Parathyroid adenoma (tissue), 2 donors: ENCODE data around the gene RCL1.
"Not testable (repeated sequence)": the region's sequence is repeated elsewhere in the genome, so short reads cannot be mapped to it uniquely, and the experiment has no call there.

ENCODE experiments used
- H2AFZ ChIP-seq: fragments of 300-600 bp; sonication (generic); one replicate; pipeline ENCODE4 v1.7.0; 2017; ENCODE audit warnings: antibody characterized with exemption, mild to moderate bottlenecking
- H3K27ac ChIP-seq: fragments of 300-600 bp; sonication (generic); one replicate; pipeline ENCODE4 v1.7.0; 2017
- H3K27me3 ChIP-seq: fragments of 300-600 bp; sonication (generic); one replicate; pipeline ENCODE4 v1.7.0; 2017; ENCODE audit warnings: low read length; ENCODE audit not compliant: control insufficient read depth, insufficient read depth
- H3K36me3 ChIP-seq: fragments of 300-600 bp; sonication (generic); one replicate; pipeline ENCODE4 v1.7.0; 2017; ENCODE audit warnings: low read length; ENCODE audit not compliant: control insufficient read depth, insufficient read depth
- H3K4me1 ChIP-seq: fragments of 300-600 bp; sonication (generic); one replicate; pipeline ENCODE4 v1.7.0; 2017; ENCODE audit warnings: control low read depth
- H3K4me2 ChIP-seq: fragments of 300-600 bp; sonication (generic); one replicate; pipeline ENCODE4 v1.7.0; 2017; ENCODE audit warnings: low read length
- H3K4me3 ChIP-seq: fragments of 300-600 bp; sonication (generic); one replicate; pipeline ENCODE4 v1.7.0; 2017; ENCODE audit warnings: low read depth, low read length
- H3K79me2 ChIP-seq: fragments of 300-600 bp; sonication (generic); one replicate; pipeline ENCODE4 v1.7.0; 2017; ENCODE audit warnings: control low read depth
- H3K9ac ChIP-seq: fragments of 300-600 bp; sonication (generic); one replicate; pipeline ENCODE4 v1.7.0; 2017; ENCODE audit warnings: mild to moderate bottlenecking
- H3K9me3 ChIP-seq: fragments of 300-600 bp; sonication (generic); one replicate; pipeline ENCODE4 v1.7.0; 2017; ENCODE audit warnings: low read length; ENCODE audit not compliant: control insufficient read depth
- TF ChIP-seq, protein P1 (sequence below): fragments of 300-600 bp; sonication (generic); IDR thresholded peaks from one replicate; pipeline ENCODE4 v1.7.0; 2017; ENCODE audit warnings: antibody characterized with exemption, mild to moderate bottlenecking
- donor health status: primary hyperparathyroidism.

Gene RCL1

GRCh38 chr9:4750023-4750673, 42.6 kb upstream of the RCL1 start:
- Histone ChIP-seq H3K9me3 (no peaks in the 10 kb centered on the region), H3K4me2 (no peak overlapping the region), H3K4me1 (no peaks in the 10 kb centered on the region), H3K9ac (no peak overlapping the region), H3K36me3 (no peaks in the 10 kb centered on the region), H3K4me3 (no peak overlapping the region), H3K27ac (no peak overlapping the region), H3K79me2 (no peaks in the 10 kb centered on the region), H2AFZ (no peak overlapping the region), H3K27me3 (no peaks in the 10 kb centered on the region)
- TF ChIP-seq, protein P1, sequence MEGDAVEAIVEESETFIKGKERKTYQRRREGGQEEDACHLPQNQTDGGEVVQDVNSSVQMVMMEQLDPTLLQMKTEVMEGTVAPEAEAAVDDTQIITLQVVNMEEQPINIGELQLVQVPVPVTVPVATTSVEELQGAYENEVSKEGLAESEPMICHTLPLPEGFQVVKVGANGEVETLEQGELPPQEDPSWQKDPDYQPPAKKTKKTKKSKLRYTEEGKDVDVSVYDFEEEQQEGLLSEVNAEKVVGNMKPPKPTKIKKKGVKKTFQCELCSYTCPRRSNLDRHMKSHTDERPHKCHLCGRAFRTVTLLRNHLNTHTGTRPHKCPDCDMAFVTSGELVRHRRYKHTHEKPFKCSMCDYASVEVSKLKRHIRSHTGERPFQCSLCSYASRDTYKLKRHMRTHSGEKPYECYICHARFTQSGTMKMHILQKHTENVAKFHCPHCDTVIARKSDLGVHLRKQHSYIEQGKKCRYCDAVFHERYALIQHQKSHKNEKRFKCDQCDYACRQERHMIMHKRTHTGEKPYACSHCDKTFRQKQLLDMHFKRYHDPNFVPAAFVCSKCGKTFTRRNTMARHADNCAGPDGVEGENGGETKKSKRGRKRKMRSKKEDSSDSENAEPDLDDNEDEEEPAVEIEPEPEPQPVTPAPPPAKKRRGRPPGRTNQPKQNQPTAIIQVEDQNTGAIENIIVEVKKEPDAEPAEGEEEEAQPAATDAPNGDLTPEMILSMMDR, result peak; percentile 37

DNA sequence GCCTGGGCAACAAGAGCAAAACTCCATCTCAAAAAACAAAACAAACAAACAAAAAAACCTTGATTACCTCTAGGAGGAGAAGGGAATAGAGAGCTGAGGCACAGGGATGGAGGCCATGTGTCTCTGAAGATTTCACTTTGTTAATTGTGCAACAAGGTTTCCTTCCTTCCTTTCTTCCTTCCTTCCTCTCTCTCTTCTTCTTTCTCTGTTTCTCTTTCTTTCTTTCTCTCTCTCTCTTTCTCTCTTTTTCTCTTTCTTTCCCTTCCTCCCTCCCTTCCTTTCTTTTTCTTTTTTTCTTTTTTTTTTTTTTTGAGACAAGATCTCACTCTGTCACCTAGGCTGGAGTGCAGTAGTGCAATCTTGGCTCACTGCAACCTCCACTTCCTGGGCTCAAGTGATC, 38.2 kb upstream of the RCL1 start:
- not testable (repeated sequence) for H3K4me1 ChIP-seq, H3K9me3 ChIP-seq, H3K27ac ChIP-seq, H3K79me2 ChIP-seq, H2AFZ ChIP-seq, H3K4me3 ChIP-seq, H3K27me3 ChIP-seq, H3K36me3 ChIP-seq, H3K4me2 ChIP-seq, H3K9ac ChIP-seq

- no peak overlapping the region for H3K4me2 ChIP-seq
- H3K9me3 ChIP-seq, result no peaks in the 10 kb centered on the region
- H3K4me3 ChIP-seq, result no peak overlapping the region
- no peaks in the 10 kb centered on the region for H3K79me2 ChIP-seq
- H2AFZ ChIP-seq, result no peak overlapping the region
- H3K36me3 ChIP-seq, result no peaks in the 10 kb centered on the region
- H3K27me3 ChIP-seq, result no peaks in the 10 kb centered on the region
- TF ChIP-seq, protein P1, result no peak
- no peak overlapping the region for H3K27ac ChIP-seq
- H3K4me1 ChIP-seq, result no peaks in the 10 kb centered on the region
- H3K9ac ChIP-seq, result no peak overlapping the region
These were observed 37.6 kb upstream of the RCL1 start for GRCh38 chr9:4755026-4755609.

- Histone ChIP-seq H3K4me2 (no peak overlapping the region), H3K36me3 (no peaks in the 10 kb centered on the region), H2AFZ (no peak overlapping the region), H3K9ac (no peak overlapping the region), H3K4me3 (no peak overlapping the region), H3K4me1 (no peaks in the 10 kb centered on the region), H3K27ac (no peak overlapping the region), H3K9me3 (no peaks in the 10 kb centered on the region), H3K27me3 (no peaks in the 10 kb centered on the region), H3K79me2 (no peaks in the 10 kb centered on the region)
- TF ChIP-seq, protein P1, result no peak
These were observed 36.3 kb upstream of the RCL1 start for GRCh38 chr9:4756420-4756819.

DNA sequence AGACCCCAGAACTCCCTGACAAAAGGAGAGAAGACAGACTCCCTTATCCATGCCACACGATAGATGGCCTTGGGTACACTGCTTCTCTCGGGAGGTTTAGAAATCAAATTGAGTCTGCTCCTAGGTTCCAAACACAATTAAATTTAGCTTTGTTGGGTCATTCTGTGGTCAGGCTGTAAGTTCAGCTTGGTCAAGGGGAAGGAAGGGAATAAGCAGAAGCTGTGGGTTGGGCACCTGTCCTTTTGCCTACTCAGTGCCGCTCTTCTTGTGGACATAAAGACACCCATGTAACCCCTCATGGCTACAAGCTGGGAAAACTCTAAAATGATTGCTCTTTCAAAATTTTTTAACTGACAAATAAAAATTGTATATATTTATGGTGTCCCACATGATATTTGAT, 32.6 kb upstream of the RCL1 start:
- H3K4me2 ChIP-seq, result no peak overlapping the region
- no peak overlapping the region for H3K27ac ChIP-seq
- no peaks in the 10 kb centered on the region for H3K27me3 ChIP-seq
- no peaks in the 10 kb centered on the region for H3K36me3 ChIP-seq
- no peak overlapping the region for H3K4me3 ChIP-seq
- no peaks in the 10 kb centered on the region for H3K4me1 ChIP-seq
- no peak overlapping the region for H3K9ac ChIP-seq
- no peaks in the 10 kb centered on the region for H3K79me2 ChIP-seq
- TF ChIP-seq, protein P1, result no peak
- no peak overlapping the region for H2AFZ ChIP-seq
- no peaks in the 10 kb centered on the region for H3K9me3 ChIP-seq
